Measurements from ENCODE around the gene CROCC2.

CROCC2 gene

GRCh38 chr2:240865391-240865790 is 40.7 kb upstream of the CROCC2 start:
- CTCF ChIA-PET, result no interaction called here
- POLR2A ChIA-PET (ENCODE audit: low non-redundant PET), result no interaction called here
- no peak overlapping the region for H3K27ac ChIP-seq
- TF ChIP-seq, protein P1, sequence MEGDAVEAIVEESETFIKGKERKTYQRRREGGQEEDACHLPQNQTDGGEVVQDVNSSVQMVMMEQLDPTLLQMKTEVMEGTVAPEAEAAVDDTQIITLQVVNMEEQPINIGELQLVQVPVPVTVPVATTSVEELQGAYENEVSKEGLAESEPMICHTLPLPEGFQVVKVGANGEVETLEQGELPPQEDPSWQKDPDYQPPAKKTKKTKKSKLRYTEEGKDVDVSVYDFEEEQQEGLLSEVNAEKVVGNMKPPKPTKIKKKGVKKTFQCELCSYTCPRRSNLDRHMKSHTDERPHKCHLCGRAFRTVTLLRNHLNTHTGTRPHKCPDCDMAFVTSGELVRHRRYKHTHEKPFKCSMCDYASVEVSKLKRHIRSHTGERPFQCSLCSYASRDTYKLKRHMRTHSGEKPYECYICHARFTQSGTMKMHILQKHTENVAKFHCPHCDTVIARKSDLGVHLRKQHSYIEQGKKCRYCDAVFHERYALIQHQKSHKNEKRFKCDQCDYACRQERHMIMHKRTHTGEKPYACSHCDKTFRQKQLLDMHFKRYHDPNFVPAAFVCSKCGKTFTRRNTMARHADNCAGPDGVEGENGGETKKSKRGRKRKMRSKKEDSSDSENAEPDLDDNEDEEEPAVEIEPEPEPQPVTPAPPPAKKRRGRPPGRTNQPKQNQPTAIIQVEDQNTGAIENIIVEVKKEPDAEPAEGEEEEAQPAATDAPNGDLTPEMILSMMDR (conservative IDR thresholded peaks at IDR 0.05; ENCODE audit: low read depth), result no peak
- no peak for DNase-seq (ENCODE audit: low spot score)

DNA sequence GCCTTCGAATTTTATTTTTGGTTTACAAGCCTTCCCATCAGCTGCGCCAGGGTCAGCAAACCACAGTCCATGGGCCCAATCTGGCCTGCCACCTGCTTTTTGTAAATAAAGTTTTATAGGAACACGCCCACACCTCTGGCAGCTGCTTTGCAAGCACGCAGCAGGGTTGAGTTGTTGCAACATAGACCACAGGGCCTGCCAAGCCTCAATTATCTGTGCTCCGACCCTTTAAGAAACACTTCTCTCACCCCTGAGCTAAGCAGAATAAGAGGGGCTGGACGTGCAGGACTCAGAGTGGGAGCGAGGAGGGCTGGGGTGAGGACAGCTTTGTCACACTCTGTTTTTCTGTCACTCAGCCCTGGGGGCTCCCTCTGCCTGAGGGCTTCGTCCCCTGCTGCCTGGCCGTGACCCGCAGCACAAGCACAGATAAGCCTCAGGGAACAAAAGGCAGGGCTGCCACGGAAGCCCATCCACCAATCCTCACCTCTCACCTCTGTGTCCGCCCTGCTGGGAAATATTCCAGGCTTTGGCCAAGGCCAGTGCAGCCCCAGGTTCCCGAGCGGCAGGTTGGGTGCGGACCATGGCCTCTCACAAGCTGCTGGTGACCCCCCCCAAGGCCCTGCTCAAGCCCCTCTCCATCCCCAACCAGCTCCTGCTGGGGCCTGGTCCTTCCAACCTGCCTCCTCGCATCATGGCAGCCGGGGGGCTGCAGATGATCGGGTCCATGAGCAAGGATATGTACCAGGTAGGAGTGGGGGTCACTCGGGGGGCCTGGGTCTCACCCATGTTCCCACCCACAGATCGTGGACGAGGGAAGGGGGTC is 37.6 kb upstream of the CROCC2 start, which contains the start of gene AGXT:
Gene AGXT (plus strand): TSS at position 539 of the 823 bp plus-strand sequence. CDS start 42 bp downstream, at position 581.
- DNase-seq (ENCODE audit: low spot score), result no peak
- no peak within 1 kb of the TSS for H3K27ac ChIP-seq
- TF ChIP-seq, protein P1 (conservative IDR thresholded peaks at IDR 0.05; ENCODE audit: low read depth), result no peak
- ChIA-PET CTCF (interaction anchor here (0.6 to 1.0 kb wide), 2 partner anchors 10 to 123 kb away, joined by 3 read pairs; no protein-coding TSS in a partner anchor), POLR2A (ENCODE audit: low non-redundant PET) (no interaction called here)

- no peak for DNase-seq (ENCODE audit: low spot score)
- TF ChIP-seq, protein P1 (conservative IDR thresholded peaks at IDR 0.05; ENCODE audit: low read depth), result no peak
- no peak overlapping the region for H3K27ac ChIP-seq
- POLR2A ChIA-PET (ENCODE audit: low non-redundant PET), result no interaction called here
- CTCF ChIA-PET, result no interaction called here
These were observed 36.8 kb upstream of the CROCC2 start for GRCh38 chr2:240869109-240869955.

DNA sequence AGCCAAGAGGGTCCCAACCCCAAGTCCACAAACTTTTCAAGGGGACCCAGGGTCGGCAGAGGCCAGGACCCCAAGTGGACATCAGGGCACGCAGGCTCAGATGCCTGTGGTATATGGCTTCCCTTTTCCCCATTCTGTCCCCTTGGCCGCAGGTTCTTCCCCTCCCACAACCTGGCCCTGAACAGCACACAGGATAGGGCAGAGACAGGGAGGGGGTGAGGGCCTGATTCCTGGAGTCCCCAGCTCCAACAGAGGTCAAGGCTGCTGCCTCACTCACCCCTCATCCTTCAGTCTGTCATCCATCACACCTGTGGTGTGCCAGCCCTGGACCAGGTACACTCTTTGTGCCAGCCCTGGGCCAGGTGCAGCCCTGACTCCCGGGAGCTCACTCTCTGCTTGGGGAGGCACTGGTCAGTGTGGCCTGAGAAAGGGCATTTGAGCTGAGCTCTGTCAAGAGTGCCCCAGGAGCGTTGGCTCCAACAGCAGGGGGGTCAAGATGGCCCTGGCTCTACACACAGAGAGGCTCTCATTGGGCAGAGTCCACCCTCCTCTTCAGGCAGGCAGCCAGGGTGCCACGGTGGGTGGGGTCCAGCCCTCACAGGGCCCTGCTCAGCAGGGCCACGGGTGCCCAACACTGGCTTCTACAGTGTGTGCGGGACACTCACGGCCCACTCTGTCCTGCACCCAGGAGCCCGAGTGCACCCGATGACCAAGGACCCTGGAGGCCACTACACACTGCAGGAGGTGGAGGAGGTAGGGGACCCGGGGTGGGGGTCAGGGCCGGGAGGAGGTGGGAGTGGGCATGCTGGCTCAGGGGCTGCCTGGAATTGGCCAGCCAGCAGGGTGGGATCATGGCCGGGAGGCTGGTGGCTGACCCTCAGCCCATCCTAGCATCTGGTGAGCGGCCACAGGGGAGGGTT is 35.9 kb upstream of the CROCC2 start:
- H3K27ac ChIP-seq, result no peak overlapping the region
- no peak for DNase-seq (ENCODE audit: low spot score)
- POLR2A ChIA-PET (ENCODE audit: low non-redundant PET), result no interaction called here
- CTCF ChIA-PET, result no interaction called here
- TF ChIP-seq, protein P1 (conservative IDR thresholded peaks at IDR 0.05; ENCODE audit: low read depth), result no peak

DNA sequence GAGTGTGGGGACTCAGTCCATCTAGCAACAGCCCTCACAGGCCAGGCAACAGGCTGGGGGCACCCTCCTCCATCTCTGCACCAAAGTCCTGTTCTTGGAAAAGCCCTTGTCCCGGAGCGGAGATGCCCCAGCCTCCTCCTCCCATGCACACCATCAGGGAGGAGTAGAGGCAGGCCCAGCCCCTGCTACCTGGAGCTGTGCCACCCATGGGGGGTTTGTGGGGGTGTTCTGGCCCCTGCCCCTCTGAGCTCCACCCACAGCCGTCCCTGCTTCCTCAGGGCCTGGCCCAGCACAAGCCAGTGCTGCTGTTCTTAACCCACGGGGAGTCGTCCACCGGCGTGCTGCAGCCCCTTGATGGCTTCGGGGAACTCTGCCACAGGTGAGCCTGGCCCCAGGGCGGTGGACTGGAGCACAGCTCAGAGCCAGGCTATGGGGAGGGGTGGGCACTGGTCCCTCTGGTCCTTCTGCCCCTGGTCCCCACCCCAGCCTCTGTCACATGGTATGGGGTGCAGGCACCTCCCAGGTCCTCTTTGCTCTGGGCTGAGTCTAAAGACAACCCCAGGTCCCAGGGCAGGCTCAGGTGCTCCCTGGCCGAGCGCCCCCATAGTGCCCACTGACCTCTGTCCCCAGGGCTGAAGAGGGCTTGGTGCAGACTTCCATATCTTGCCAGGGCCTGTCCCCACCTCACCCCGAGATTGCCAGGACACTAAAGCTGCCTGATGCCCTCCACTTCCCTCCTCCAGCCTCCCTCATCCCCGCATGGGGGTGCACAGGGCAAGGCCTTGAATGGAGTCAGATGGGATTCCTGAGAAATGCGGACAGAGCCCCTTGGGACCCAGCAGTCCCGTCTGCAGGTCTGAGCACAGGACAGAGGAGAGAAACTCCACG is 34.8 kb upstream of the CROCC2 start:
- no peak for DNase-seq (ENCODE audit: low spot score)
- ChIA-PET POLR2A (ENCODE audit: low non-redundant PET) (no interaction called here), CTCF (interaction anchor here (0.6 kb wide), 1 partner anchor 57 kb away, joined by 3 read pairs; no protein-coding TSS in a partner anchor)
- TF ChIP-seq, protein P1 (conservative IDR thresholded peaks at IDR 0.05; ENCODE audit: low read depth), result no peak
- H3K27ac ChIP-seq, result no peak overlapping the region

Data from RWPE1 (cell line).